Activated CD4-positive, alpha-beta T cell treated with anti-CD3 and anti-CD28 coated beads, Interleukin-2, amount 10 ng/mL, durations not matched to agents 7 days and 5 days (primary cell): Measurements from ENCODE around the gene HCFC1. TPM values are rescaled to one million over a fixed set of nuclear protein-coding genes. Genes with fewer than 3 reads are reported as not detected.
A peak's percentile ranks its signal among the peaks of the same experiment; 100 is the strongest.

Experiments
- CTCF ChIA-PET: fragments of 350-600 bp; sonication (Branson Sonifier 250); formaldehyde crosslinking; loops from one replicate; lab custom pipeline; 2021; ENCODE audit warnings: antibody characterized with exemption; lab: Charles Lee
- POLR2A ChIA-PET: fragments of 350-600 bp; sonication (Branson Sonifier 250); formaldehyde crosslinking; loops from one replicate; lab custom pipeline; 2021; ENCODE audit warnings: antibody characterized with exemption; lab: Charles Lee
- DNase-seq: peaks from one replicate; pipeline ENCODE4 v3.0.0-alpha.2; 2020
- H3K27ac Mint-ChIP-seq: one replicate; pipeline ENCODE4 v1.8.0; 2021; ENCODE audit warnings: mild to moderate bottlenecking, moderate library complexity, mixed read lengths
- H3K27me3 Mint-ChIP-seq: one replicate; pipeline ENCODE4 v1.8.0; 2021; ENCODE audit warnings: mixed read lengths
- H3K36me3 Mint-ChIP-seq: one replicate; pipeline ENCODE4 v1.8.0; 2021; ENCODE audit warnings: low read depth, mixed read lengths
- H3K4me1 Mint-ChIP-seq: one replicate; pipeline ENCODE4 v1.8.0; 2021; ENCODE audit warnings: mixed read lengths
- H3K4me3 Mint-ChIP-seq: one replicate; pipeline ENCODE4 v1.8.0; 2021; ENCODE audit warnings: mild to moderate bottlenecking, moderate library complexity, mixed read lengths
- H3K9me3 Mint-ChIP-seq: one replicate; pipeline ENCODE4 v1.8.0; 2021; ENCODE audit warnings: mixed read lengths
- total RNA-seq, 2 experiments: library from RNA; stranded (reverse); gene quantifications; one replicate each; pipeline ENCODE4 v1.2.3, GENCODE V29; 2021

The HCFC1 gene
- total RNA-seq, 2 experiments from 2014 or later, result 116 to 121 TPM

- Mint-ChIP-seq H3K27ac (peak overlapping the region; percentile 69), H3K4me1 (peaks cover 18% of the 10 kb centered on the region), H3K36me3 (peaks cover 28% of the 10 kb centered on the region), H3K27me3 (no peaks in the 10 kb centered on the region), H3K4me3 (no peak overlapping the region), H3K9me3 (no peaks in the 10 kb centered on the region)
- DNase-seq, result no peak
- ChIA-PET POLR2A (interaction anchor here (0.6 kb wide), 1 partner anchor 306 kb away, joined by 3 read pairs; no protein-coding TSS in a partner anchor), CTCF (interaction anchor here (0.8 to 3.0 kb wide), 8 partner anchors 11 to 519 kb away, joined by 3 to 16 read pairs (median 6); no protein-coding TSS in a partner anchor)
Observed at GRCh38 chrX:154014429-154015380, 43.1 kb upstream of the HCFC1 start.

GRCh38 chrX:154013614-154014360 lies 42.2 kb upstream of the HCFC1 start:
- POLR2A ChIA-PET, result interaction anchor here (0.6 kb wide), 1 partner anchor 305 kb away, joined by 3 read pairs; no protein-coding TSS in a partner anchor
- Mint-ChIP-seq H3K36me3 (peaks cover 26% of the 10 kb centered on the region), H3K9me3 (no peaks in the 10 kb centered on the region), H3K4me1 (peaks cover 18% of the 10 kb centered on the region), H3K27ac (peak overlapping the region; percentile 36), H3K27me3 (no peaks in the 10 kb centered on the region), H3K4me3 (no peak overlapping the region)
- CTCF ChIA-PET, result interaction anchor here (0.6 to 3.0 kb wide), 20 partner anchors 8 to 520 kb away, joined by 3 to 16 read pairs (median 5); no protein-coding TSS in a partner anchor
- DNase-seq, result peak; percentile 41

- no peak overlapping the region for H3K27ac Mint-ChIP-seq
- no peak for DNase-seq
- H3K36me3 Mint-ChIP-seq, result peaks cover 28% of the 10 kb centered on the region
- ChIA-PET CTCF (interaction anchor here (0.6 to 3.0 kb wide), 22 partner anchors 9 to 531 kb away, joined by 3 to 16 read pairs (median 4); no protein-coding TSS in a partner anchor), POLR2A (no interaction called here)
- no peaks in the 10 kb centered on the region for H3K9me3 Mint-ChIP-seq
- peaks cover 18% of the 10 kb centered on the region for H3K4me1 Mint-ChIP-seq
- H3K4me3 Mint-ChIP-seq, result no peak overlapping the region
- H3K27me3 Mint-ChIP-seq, result no peaks in the 10 kb centered on the region
Observed at GRCh38 chrX:154013001-154013421, 41.4 kb upstream of the HCFC1 start.

DNA sequence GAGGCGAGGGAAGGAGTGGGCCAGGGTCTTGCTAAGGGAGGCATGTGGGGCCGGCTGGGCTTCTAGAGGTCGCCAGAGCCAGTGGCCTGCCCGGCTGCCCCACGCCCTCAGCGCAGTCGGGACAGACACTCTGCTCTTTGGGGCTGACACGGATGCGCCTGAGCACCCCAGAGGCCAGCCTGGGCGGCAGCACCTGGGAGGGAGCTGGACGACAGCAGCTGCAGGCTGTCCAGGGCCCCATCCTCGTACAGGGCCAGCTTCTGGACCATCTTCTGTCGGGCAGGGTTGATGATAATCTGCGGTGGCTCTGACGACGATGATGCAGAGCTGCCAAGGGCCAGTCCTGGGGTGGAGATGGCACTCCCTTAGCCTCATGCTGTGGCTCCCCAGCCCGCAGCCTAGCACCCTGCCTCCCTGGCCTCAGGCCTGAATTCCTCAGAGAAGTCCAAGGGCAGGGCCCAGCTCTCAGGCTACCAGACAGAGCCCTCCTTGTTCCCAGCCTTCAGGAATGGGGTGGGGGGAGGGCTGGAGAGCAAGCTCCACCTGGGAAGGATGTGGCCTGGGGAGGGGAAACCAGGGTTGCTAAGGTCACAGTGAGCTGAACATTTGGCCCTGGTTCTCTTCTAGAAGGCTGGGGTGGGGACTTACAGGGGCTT lies 40.8 kb upstream of the HCFC1 start:
- ChIA-PET POLR2A (no interaction called here), CTCF (interaction anchor here (0.6 to 3.0 kb wide), 15 partner anchors 8 to 531 kb away, joined by 3 to 16 read pairs (median 4); no protein-coding TSS in a partner anchor)
- Mint-ChIP-seq H3K36me3 (peaks cover 30% of the 10 kb centered on the region), H3K27me3 (no peaks in the 10 kb centered on the region), H3K4me1 (peaks cover 22% of the 10 kb centered on the region), H3K4me3 (no peak overlapping the region), H3K9me3 (no peaks in the 10 kb centered on the region), H3K27ac (no peak overlapping the region)
- DNase-seq, result no peak

DNA sequence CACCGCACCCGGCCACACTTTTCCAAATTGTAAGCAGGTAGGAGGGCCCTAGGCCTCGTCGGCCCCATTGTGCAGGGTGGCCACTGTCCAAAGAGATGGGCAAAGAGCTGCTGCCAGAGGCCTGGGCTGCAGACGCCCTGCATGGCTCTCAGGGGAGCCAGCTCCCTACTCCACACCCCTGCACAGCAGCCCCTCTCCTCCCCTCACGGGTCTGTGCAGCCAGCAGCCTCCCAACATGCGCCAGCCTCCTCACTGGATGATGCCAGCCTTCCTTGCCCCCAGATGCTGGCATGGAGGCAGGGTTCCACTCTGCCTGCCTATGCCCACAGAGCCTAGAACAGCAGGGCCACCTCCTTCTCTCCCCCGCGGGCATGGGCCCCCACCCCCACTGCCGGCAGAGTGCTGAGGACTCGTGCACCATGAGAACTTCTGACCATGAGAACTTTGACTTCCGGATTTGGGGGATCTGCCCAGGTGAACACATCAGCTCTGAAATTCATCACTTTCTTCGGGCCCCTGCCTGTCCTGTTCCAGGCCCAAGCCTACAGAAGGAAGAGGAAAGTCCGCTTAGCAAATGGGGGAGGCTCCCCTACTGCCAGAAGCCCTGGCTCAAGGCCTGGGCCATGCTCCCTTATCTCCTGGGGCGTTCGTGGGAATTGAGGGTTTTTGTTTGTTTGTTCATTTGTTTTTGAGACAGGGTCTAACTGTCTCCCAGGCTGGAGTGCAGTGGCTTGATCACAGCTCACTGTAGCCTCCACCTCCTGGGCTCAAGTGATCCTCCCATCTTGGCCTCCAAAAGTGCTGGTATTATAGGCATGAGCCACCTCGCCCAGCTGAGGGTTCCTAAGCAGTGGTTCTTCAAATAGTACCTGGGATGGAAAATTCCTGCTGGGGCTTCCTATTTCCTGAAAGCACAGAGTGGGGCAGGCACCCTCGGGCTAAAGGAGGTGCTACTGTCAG lies 40.0 kb upstream of the HCFC1 start:
- no peak for DNase-seq
- ChIA-PET CTCF (interaction anchor here (0.9 to 1.7 kb wide), 2 partner anchors 31 to 65 kb away, joined by 3 to 6 read pairs; no protein-coding TSS in a partner anchor), POLR2A (no interaction called here)
- no peak overlapping the region for H3K4me3 Mint-ChIP-seq
- no peaks in the 10 kb centered on the region for H3K9me3 Mint-ChIP-seq
- H3K4me1 Mint-ChIP-seq, result peaks cover 22% of the 10 kb centered on the region
- H3K27ac Mint-ChIP-seq, result no peak overlapping the region
- no peaks in the 10 kb centered on the region for H3K27me3 Mint-ChIP-seq
- H3K36me3 Mint-ChIP-seq, result peaks cover 32% of the 10 kb centered on the region

DNA sequence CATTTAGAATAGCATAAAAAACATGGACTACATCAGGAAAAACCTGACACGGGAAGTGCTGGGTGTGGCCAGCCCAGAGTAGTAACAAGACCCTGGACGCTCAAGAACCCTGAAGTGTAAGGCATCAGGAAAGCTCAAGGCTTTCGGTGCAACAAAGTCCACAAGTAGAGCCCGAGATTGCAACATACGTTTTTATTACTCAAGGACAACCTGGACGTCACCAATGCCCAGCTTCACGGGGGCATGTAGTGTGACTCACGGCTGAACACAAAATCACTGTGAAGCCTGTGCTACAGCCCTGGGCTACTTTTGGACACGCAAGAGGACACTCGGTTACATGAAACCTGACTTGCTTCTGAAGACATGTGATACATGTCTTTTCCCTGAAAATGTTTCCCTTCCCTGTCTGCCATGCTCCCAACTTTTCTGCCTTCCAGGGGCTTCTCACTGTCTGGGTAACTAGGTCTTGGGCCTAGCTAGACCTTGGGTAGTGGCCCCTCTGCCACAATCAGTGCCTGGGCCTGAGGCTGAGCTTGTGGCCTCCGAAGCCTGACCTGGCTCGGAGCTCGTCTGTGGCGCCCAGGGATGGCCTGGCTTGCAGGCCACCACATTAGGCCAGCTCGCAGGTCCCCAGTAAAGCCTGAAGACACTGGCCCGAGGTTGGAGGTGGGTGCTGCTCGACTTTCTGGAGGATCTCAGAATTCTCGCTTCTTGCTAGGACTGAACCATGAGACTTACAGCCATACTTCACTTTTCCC lies 38.9 kb upstream of the HCFC1 start:
- Mint-ChIP-seq H3K9me3 (no peaks in the 10 kb centered on the region), H3K27me3 (no peaks in the 10 kb centered on the region), H3K4me3 (no peak overlapping the region), H3K36me3 (peaks cover 34% of the 10 kb centered on the region), H3K4me1 (peaks cover 17% of the 10 kb centered on the region), H3K27ac (no peak overlapping the region)
- CTCF ChIA-PET, result interaction anchor here (0.7 to 2.0 kb wide), 3 partner anchors 10 to 105 kb away, joined by 3 to 8 read pairs (median 6); partner anchors contain the start of gene IRAK1
- DNase-seq, result no peak
- POLR2A ChIA-PET, result no interaction called here

DNA sequence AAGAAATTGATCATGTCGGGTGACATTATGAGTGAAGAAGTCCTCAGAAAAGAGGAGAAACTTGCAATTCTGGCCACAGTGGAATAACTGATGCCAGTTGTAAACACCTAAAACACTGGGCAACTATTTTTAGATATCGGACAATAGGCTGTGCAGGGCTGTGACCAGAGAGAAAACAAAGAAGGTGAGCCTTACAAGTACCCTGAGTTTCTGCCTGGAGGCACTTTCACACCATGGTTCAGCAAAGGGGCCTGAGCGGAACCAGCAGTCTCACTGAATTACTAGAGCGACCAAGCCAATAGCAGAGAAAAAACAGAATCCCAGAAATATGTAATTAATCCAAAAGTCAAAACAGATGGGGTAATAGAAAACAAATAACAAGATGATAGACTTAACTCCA lies 36.9 kb upstream of the HCFC1 start:
- Mint-ChIP-seq H3K4me1 (peaks cover 15% of the 10 kb centered on the region), H3K27me3 (no peaks in the 10 kb centered on the region), H3K9me3 (no peaks in the 10 kb centered on the region), H3K27ac (peak overlapping the region; percentile 66), H3K36me3 (peaks cover 30% of the 10 kb centered on the region), H3K4me3 (no peak overlapping the region)
- DNase-seq, result no peak
- ChIA-PET CTCF (no interaction called here), POLR2A (no interaction called here)

- POLR2A ChIA-PET, result no interaction called here
- no peak overlapping the region for H3K27ac Mint-ChIP-seq
- no peak overlapping the region for H3K4me3 Mint-ChIP-seq
- no peak for DNase-seq
- peaks cover 31% of the 10 kb centered on the region for H3K36me3 Mint-ChIP-seq
- CTCF ChIA-PET, result interaction anchor here (1.3 kb wide), 1 partner anchor 12 kb away, joined by 3 read pairs; no protein-coding TSS in a partner anchor
- no peaks in the 10 kb centered on the region for H3K27me3 Mint-ChIP-seq
- no peaks in the 10 kb centered on the region for H3K9me3 Mint-ChIP-seq
- peaks cover 23% of the 10 kb centered on the region for H3K4me1 Mint-ChIP-seq
Observed at GRCh38 chrX:154006947-154007346, 35.3 kb upstream of the HCFC1 start.

DNA sequence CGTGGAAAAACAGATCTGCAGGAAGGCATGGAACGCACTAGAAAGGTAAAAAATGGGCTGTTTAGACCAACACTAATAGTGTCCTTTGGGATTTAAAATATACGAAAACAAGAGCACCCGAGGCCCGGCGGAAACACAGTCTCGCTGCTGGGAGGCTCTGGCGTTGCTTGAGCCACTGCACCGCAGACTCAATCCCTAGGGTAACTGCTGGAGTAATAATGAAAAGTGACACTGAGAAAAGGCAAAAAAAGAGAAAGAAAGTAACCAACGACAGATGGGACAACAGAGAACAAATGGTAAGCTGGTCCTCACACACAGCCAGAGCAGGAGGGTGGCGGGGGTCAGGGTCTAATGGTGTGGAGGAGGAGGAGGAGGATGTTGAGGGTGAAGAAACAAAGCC lies 32.7 kb upstream of the HCFC1 start:
- Mint-ChIP-seq H3K36me3 (peaks cover 21% of the 10 kb centered on the region), H3K27me3 (no peaks in the 10 kb centered on the region)
- CTCF ChIA-PET, result interaction anchor here (0.9 to 3.3 kb wide), 3 partner anchors 9 to 14 kb away, joined by 3 to 16 read pairs (median 3); no protein-coding TSS in a partner anchor

DNA sequence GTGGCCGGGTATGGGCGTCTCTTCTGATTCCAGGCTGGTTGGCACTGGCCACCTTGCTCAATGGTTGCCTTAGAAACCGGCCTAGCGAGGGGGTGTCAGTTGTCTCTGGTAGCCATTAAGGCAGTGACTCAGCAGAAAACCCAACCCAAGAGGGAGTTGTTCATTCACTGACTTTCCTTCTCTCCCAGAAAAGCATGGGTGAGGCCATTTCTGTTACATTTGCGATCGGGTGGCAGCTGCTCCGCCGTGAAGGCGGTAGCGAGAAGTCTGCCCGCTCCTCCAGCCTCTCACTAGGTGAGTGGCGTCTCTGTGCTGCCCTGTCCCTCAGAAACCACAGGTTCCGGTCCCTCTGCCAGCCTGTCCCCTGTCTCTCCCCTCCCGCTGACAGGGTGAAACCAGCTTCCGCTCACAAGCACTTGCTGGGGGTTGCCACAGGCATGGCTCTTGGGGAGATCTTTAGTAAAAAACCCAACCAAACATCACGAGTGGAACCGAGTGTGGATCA lies 30.6 kb upstream of the HCFC1 start:
- peaks cover 10% of the 10 kb centered on the region for H3K36me3 Mint-ChIP-seq
- no peaks in the 10 kb centered on the region for H3K9me3 Mint-ChIP-seq
- H3K27me3 Mint-ChIP-seq, result no peaks in the 10 kb centered on the region
- CTCF ChIA-PET, result interaction anchor here (1.0 to 1.5 kb wide), 4 partner anchors 12 to 79 kb away, joined by 3 to 7 read pairs (median 4); no protein-coding TSS in a partner anchor
- H3K4me3 Mint-ChIP-seq, result peak overlapping the region; percentile 45
- H3K27ac Mint-ChIP-seq, result peak overlapping the region; percentile 91
- H3K4me1 Mint-ChIP-seq, result peaks cover 20% of the 10 kb centered on the region
- POLR2A ChIA-PET, result interaction anchor here (1.0 kb wide), 1 partner anchor 369 kb away, joined by 7 read pairs; no protein-coding TSS in a partner anchor
- peak; percentile 55 for DNase-seq

More for the DNA sequence above, 32.7 kb upstream of the HCFC1 start:
- Mint-ChIP-seq H3K4me3 (no peak overlapping the region), H3K27ac (peak overlapping the region; percentile 41), H3K9me3 (no peaks in the 10 kb centered on the region), H3K4me1 (peaks cover 24% of the 10 kb centered on the region)
- no peak for DNase-seq
- POLR2A ChIA-PET, result no interaction called here
